HG03442 (cell line): ENCODE measurements around the gene BEGAIN.

ENCODE experiments used
- ATAC-seq: cut with Tn5 transposase; IDR thresholded peaks from one replicate; pipeline ENCODE4 v1.9.1; 2021; ENCODE audit warnings: mild to moderate bottlenecking, moderate library complexity; ENCODE audit not compliant: unreplicated experiment

Gene BEGAIN, protein sequence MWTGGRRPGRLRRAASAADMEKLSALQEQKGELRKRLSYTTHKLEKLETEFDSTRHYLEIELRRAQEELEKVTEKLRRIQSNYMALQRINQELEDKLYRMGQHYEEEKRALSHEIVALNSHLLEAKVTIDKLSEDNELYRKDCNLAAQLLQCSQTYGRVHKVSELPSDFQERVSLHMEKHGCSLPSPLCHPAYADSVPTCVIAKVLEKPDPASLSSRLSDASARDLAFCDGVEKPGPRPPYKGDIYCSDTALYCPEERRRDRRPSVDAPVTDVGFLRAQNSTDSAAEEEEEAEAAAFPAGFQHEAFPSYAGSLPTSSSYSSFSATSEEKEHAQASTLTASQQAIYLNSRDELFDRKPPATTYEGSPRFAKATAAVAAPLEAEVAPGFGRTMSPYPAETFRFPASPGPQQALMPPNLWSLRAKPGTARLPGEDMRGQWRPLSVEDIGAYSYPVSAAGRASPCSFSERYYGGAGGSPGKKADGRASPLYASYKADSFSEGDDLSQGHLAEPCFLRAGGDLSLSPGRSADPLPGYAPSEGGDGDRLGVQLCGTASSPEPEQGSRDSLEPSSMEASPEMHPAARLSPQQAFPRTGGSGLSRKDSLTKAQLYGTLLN

DNA sequence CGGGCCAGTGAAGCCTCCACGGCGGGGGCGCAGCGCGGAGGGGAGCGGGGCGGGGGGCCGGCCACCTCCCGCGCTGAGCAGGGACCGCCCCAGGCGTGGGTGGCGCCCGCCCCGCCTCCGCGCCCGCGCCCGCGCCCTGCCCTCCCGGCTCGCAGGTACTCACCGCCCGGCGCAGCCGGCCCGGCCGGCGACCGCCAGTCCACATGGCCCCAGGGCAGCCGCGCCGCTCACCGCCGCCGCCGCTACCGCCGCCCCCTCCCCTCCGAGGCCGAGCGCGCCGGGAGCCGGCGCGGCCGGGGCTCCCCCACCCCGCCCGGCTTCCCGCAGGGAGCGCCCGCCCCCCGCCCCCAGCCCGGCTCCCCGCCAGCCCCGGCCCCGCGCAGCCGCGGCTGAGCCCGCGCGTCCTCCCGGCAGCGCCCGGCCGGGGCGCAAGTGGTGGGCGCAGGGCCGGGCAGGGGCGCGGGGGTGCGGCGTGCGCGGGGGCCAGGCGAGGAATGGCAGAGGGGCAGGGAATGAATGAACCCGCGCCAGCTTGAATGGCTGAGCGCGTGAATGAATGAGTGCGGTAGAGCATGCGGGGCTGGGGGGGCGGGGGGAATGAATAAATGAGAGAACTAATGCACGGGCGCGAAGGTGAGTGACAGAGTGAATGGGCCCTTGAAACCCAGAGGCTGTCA is at the start of gene BEGAIN:
BEGAIN (minus strand) TSS at position 332 of the 677 bp plus-strand sequence; CDS start at position 205, 127 bp downstream.
- no peak for ATAC-seq

DNA sequence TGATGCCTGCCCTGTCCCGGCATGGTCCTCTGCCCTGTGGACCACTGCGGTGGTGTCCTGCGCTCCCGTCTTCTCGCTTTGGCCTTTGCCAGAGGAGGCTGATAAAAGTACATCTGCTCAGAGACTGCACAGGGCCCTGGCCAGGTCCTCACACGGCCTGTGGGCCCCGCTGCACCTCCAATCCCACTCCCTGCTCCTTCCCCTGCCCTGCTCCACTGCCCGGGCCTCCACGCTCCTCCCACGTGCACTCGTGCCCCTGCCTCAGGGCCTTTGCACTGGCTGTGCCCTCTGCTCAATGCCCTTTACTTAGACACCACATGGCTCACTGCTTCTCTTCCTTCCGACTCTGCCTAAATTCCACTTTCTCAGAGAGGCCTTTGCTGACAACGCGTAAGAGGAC is 49.3 kb upstream of the BEGAIN start:
- no peak for ATAC-seq

DNA sequence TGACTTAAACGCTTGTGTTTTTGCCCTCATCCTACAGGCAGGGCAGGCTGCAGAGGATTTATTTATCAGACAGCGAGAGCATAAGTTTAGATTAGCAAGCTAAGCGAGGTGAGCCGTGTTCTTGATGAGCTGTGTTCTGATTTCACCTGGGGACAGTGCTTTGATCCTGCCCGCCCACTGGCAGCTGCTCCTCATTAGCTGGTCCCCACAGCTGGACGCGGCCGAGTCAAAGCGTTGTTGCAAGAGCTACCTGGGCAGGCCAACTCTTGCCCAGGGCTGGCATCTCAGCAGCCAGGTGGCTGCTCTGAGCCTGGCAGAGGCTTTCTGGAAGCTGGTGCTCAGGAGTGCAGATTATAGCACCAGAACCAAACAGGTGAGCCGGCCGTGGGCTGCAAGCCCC is 46.8 kb upstream of the BEGAIN start:
- ATAC-seq, result no peak

DNA sequence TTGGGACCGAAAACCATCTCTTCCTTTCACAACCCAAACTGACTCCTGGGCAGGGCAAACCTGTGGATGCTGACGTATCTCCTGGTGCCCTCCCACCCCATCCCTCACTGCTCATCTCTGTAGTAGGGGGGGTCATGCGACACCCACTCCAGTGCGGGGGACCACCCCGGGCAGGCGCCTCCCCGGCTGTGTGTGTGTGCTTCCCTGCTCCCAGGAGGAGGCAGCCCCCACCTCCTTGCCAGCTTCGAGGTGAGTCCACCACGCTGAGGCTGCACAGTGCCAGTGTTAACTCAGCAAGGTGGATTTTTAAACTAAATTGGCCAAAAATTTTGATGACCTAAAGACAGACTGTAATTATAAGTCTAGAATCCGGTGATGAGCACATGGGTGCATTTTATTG is 46.2 kb upstream of the BEGAIN start:
- ATAC-seq, result no peak

DNA sequence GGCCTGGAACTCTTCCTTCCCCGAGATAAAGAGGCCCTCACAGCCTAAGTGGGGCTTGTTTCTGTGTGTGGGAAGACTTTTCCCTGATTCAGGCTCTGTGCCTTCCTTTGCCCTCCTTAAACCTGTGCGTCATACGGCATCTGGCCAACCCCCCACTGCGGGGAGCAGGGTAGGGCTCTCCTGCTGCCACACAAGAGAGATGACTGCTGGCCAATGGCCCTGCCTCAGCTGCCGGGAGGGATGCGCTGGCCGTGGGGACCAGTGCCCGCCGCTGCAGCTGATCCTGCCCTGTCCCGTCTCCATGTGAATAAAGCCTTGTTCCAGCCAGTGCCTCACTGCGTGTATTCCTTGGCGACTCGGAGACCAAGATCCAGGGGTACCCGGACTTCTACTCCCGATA is 42.5 kb upstream of the BEGAIN start:
- no peak for ATAC-seq

DNA sequence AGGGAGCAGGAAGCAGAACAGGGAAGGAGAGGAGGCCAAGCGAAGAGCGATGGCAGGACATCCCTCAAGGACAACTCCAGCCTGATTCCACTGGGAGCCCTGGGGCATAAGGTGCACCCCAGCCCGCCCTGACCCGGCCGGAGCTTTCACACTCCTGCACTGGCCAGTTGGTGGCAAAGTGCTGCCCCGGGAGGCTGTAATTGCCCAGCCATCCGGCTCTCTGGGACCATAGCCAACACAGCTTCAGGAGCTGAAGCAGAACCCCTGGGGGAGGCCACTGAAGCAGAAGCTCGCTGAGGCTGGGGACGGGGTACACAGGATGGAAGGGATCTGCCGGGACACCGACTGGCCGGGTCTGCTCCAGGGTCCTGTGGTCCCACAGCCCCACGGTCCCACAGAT is 41.9 kb upstream of the BEGAIN start:
- no peak for ATAC-seq

DNA sequence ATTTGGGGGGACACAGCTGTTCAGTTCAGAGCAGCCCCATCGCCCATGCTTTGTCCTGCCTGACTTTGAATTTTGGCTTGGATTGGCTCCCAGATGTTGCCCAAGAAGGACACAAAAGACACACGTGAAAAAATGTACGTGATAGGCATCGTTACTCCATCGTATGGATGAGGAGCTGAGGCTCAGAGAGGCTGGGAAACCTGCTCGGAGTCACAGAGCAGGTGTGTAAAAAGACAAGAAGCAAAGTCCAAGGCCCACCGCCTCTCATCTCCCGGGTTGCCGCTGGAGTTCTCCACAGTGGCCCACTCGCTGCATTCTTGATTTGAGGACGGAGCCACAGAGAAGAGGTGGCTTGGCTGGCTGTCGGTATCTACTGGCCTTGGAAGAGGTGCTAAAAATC is 41.0 kb upstream of the BEGAIN start:
- ATAC-seq, result no peak

DNA sequence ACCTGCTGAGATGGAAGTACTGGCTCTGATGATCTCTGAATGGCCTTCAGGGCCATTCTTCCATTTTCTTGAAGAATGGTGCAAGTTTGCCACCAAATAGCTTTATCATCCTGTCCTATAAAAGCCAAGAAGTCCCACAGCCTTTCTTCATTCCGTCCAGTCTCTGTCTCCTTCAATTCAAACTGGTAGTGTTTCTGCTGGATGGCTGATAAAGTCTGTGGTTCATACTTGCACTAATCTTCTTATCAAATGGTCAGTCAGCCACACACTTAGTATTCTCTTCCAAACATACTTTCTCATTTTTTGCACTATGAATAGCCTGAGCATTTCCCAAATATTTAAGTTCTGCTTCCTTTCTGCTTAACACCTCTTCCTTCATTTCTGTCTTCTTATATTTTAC is 39.4 kb upstream of the BEGAIN start:
- ATAC-seq, result no peak

DNA sequence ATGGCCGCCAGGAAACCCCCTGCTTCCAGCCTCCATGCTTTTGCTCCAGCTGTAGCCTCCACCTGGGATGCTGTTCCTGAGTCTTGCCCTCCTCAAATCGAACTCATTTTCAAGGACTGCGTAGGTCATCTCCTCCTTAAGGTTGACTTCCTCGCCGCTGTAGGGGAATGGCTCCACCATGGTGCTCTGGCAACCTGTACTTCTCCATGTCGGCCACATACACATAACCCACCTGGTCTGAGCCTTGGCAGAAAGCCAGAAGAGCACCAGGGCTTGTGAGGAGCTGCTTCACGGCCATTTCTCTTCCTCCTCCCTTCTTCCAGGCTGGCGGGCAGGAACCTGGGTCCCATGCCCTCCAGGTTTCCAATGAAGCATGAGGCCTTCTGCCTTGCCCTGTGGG is 36.7 kb upstream of the BEGAIN start:
- ATAC-seq, result no peak

DNA sequence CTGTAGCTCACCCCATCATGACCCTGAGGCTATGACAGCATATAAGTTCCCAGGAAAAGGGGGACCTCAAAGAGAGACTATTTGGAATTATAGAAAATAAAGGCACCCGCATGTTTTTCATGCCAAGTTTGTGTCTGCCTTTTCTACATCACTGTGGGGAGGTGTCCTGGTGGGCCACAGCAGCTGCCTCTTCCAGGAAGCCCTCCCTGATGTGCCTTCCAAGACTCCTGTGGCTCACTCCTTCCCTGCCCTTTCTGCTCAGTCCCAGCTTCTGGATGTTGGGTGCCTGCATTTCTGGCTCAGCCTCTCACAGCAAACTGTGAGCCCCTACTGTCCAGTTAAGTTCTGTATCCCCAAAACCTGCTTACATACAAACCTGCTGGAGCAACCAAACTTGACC is 36.3 kb upstream of the BEGAIN start:
- no peak for ATAC-seq

DNA sequence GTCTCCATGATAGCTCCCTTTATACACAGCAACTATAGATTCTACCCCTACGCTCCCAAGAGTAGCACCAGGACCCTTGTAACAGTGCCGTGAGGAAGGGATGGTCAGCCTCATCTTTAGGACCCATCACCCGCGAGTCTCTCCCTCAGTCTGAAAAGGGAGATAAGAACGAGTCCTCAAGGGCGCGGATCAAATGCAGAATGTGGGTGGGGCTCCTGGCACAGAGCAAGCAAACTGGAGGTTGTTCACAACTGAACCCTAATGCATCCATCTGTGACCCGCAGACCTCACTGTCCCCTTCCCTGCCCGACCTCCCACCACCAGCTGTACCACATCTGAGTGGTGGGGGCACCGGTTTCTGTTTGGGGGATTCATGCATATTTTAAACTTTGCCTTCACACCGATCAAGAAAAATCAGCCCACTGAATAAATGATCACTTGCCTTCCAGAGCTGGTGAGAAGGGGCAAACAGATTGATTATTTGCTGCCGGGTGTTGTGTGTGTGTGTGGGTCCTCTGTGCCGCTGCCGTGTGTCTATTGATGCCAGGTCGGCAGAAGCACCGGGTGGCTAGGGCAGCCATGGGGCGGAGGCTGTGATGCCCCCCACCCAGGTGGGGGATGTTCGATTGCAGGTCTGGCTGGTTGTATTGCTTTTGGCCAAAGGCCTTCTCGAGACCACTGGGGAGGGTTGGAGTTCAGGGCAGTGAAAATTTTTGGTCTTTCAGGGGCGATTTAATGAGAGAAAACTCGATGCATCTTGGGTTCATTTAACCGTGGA is 35.7 kb upstream of the BEGAIN start:
- no peak for ATAC-seq

DNA sequence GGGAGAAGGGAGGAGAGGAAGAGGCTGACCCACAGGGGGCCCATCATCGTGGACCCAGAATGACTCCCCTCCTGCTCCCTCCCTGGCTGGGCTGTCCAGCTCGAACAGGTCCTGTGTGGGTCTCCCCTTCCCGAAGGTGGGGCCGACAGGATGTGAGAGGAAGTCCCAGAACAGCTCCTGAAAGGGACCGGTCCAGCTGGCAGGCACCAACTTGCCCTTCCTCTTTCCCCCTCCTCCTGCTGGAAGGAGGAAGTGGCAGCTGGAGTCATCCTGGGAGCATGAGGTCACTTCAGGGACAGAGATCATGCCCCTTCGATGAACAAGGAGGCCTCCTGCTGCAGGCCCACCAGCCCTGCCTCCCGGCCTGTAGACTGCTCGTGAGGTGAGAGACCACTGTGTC is 35.0 kb upstream of the BEGAIN start:
- ATAC-seq, result no peak

DNA sequence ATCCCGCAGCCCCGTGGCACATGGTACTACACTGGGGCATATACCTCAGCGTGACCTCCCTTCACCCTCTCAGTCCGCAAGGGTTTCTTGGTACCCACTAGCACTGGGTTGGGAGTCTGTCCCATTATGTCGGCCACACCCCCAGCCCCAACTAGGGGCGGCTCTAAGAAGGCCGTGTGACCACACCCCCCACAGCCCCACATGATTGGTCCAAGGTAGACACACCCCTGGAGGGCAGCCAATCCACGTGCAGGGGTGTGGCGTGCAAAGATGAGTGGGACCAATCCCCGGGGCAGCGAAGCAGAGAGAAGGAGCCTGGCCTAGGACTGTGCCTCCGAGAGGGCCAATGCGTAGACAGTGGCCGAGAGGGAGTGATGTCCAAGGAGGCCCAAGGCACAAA is 34.6 kb upstream of the BEGAIN start:
- ATAC-seq, result no peak

DNA sequence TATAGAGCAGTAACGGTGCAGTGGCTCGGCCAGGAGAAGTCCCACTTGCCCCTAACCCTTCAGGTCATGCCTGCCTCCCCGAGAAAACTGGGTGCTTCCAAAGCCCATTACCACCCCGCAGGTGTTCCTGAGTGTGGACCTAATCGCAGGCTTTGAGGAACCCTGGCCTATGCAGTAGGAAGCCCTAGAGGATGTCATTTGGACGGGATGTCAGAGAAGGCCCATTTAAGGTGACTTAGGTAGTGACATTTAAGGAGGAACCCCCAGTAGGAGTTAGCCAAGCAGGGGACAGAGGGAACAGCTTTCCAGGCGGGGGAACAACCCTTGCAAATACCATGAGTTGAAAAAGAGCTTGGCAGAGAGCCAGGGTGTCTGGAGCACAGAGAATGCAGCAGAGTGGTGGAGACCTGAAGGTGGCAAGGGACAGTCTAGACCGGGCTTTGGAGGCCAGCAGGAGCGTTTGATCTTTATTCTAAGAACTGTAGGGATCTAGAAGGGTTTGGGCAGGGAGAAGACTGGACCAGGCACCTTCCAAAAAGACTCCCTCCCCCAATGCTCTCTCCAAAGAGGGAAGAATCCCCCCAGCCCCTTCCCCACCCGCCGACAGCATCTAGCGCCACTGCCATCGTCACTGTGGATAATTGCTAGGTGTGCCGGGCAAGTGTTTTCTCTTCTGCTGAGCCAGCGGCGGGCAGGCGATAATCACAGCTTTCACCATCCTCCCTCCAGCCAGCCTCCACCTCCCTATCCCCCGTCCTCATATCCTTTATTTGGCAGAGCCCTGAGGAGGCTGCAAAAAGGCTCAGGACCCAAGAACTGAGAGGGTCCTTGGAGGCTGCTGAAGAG is 33.3 kb upstream of the BEGAIN start:
- ATAC-seq, result no peak

DNA sequence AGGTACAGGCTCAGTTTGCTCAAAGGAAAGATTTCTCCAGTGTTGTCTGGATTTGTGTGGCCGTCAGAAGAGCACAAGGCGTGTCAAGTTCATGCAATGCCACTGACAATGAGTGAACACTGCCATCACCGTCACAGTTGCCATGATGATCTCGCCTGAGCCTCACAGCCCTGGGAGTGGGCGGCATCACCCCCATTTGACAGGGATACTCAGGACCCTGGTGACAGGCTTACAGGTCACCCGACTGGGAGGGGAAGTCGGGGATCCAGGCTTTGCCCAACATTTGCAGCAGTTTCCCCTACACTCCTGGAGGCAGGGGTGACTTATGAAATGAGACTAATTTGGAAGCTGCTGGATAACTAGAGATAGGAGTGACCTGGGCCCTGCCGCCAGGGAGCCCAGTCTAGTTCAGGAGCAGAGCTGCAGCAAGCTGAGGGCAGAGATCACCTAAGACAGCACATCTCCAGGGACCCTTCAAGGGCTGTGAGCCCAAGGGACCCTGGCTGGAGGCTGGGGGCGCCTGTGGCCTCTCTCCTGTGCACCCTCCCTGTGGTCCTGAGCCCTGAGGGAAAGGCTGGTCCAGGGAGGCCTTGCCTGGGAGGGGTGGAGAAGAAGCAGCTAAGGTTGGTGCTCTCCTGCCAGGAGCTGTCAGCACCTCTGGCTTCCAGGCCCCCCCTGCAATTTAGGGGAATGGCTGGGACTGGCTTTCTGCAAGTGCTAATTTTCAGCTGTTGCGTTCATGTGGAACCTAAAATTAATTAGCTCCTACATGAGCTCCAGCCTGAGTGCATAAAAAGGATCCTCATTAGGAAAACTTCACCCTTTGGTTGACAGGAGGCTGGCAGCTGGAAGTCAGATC is 32.4 kb upstream of the BEGAIN start:
- ATAC-seq, result no peak

DNA sequence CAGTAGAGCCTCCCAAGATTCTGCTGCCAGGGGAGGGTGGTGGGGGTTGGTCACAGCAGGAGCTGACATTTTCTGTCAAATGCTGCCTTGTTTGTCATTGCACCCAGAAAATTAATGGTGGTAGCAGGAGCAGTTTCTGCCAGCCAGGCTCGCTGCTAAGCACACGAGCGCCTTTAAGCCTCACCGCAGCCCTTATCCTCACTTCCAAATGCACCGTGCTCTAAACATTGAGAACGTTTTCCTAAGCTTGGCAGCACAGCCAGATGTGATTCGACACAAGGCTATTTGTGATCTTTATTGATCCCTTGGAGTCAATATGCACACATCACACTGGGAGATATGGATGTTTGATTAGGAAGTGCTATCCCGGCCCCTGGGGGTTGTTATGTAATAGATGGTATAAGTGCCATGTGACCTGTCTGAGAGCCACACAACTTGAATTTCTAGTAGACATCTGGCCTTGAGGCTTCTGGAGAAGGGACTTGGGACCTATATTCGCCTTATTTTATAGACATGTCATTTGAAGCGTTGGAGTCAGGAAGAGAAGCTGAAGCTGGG is 31.6 kb upstream of the BEGAIN start:
- ATAC-seq, result no peak

DNA sequence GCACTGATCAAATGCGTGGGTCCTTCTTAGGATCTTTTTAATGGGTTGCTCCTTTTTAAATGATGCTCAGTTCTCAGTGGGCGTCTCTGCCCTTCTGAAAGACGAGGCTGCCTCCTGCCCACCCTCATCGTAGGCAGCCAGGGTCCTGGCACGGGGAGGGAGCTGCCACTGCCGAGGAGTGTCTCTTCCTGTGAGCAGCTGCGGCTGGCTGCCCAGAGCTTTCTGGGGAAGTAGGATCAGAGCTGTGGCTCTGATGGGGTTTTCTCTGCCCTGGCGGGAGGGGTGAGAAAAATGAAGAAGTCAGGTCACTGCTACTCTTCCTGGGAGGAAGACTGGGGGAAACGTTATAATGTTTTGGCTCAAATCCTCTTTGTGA is 31.1 kb upstream of the BEGAIN start:
- no peak for ATAC-seq

DNA sequence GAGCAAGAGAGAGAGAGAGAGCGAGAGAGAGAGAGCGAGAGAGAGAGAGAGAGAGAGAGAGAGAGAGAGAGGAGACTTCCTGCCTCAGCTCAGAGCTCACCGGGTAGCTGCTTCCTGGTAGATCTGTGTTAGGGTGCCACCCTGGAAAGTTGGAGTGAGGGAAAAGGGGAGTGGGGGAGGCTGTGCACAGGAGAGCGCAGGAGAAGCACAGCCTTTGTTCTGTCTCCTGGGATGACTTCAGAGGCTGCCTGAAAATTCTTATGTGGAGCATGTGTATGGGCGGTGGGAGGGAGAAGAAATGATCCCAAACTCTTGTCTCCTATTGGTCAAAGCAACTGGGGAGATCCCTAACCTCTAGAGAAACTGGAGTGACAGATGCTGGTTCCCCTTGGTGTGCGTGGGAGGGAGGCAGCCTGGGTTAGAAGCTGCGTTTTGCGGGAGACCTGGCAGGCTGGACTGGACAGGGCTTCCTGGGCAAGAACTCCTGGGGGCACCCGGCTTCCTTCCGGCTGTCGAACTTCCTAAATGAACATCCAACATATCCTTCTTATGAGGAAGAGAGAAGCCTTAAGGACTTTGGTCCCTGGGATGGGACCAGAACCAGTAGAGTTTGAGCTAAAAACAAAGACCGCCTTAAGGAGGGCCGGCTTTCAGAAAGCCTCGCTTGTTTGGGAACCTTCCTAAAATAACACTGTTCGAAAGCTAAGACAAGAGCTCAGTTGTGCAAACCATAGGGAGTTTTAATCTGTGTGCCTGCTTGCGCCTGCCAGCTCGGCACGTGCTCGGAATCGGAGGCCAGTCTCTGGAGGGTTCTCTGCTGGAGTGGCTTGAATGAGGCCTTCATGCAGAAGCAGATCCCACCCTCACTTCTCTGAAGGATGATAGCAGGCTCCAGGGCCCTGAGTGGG is 30.4 kb upstream of the BEGAIN start:
- ATAC-seq, result no peak
